OCI-LY3 (cell line): ENCODE data around the gene KIZ.

Experiments used
- H2AFZ ChIP-seq: fragments of 200-600, 300-600 bp; shearing (Covaris generic); 2 replicates; pipeline ENCODE4 v1.6.0; 2014; ENCODE audit warnings: antibody characterized with exemption, low read depth, low read length
- H3K27ac ChIP-seq: fragments of 200-600, 300-600 bp; sonication (generic); 2 replicates; pipeline ENCODE4 v1.5.1; 2014; ENCODE audit warnings: mild to moderate bottlenecking, low read length, moderate library complexity, mixed read lengths
- H3K27me3 ChIP-seq: fragments of 200-600, 300-600 bp; sonication (generic); 2 replicates; pipeline ENCODE4 v1.6.1; 2014; ENCODE audit warnings: low read depth, low read length, mixed read lengths
- H3K36me3 ChIP-seq: fragments of 200-600, 300-600 bp; sonication (generic); replicated peaks from 2 replicates; pipeline ENCODE3; 2014; ENCODE audit warnings: low read depth, low read length, mixed read lengths
- H3K4me1 ChIP-seq: fragments of 300-600, 200-600 bp; sonication (generic); 2 replicates; pipeline ENCODE4 v1.6.1; 2014; ENCODE audit warnings: low read length, mixed read lengths
- H3K4me2 ChIP-seq: fragments of 200-600, 300-600 bp; sonication (generic); 2 replicates; pipeline ENCODE4 v1.6.1; 2014; ENCODE audit warnings: low read length, mixed read lengths
- H3K4me3 ChIP-seq: fragments of 300-600, 200-600 bp; sonication (generic); 2 replicates; pipeline ENCODE4 v1.5.1; 2014; ENCODE audit warnings: antibody characterized with exemption, mild to moderate bottlenecking, low read length, moderate library complexity
- H3K79me2 ChIP-seq: fragments of 300-600, 200-600 bp; shearing (Covaris generic); 2 replicates; pipeline ENCODE4 v1.6.1; 2014; ENCODE audit warnings: mild to moderate bottlenecking, low read length, mixed read lengths
- H3K9ac ChIP-seq: fragments of 300-600, 200-600 bp; shearing (Covaris generic); 2 replicates; pipeline ENCODE4 v1.6.0; 2014; ENCODE audit warnings: mild to moderate bottlenecking, low read length, moderate library complexity
- H3K9me3 ChIP-seq: fragments of 200-600, 300-600 bp; shearing (Covaris generic); 2 replicates; pipeline ENCODE4 v1.6.1; 2014; ENCODE audit warnings: low read length, mixed read lengths; ENCODE audit not compliant: insufficient read depth
- H4K20me1 ChIP-seq: fragments of 200-600, 300-600 bp; sonication (generic); 2 replicates; pipeline ENCODE4 v1.6.1; 2016; ENCODE audit warnings: low read length, mixed read lengths; ENCODE audit not compliant: insufficient read depth
- CTCF ChIP-seq: fragments of 200-600, 300-600 bp; sonication (generic); IDR thresholded peaks from 2 replicates; pipeline ENCODE4 v1.5.1; 2014; ENCODE audit warnings: antibody characterized with exemption, low read length, low read depth
- EZH2phosphoT487 ChIP-seq: fragments of 200-600 bp; shearing (Covaris generic); IDR thresholded peaks from 2 replicates; pipeline ENCODE4 v1.6.1; 2018; ENCODE audit warnings: antibody characterized with exemption, mixed run types, low read depth

The KIZ gene

GRCh38 chr20:21189761-21190523 is 64.1 kb downstream of the KIZ start:
- Histone ChIP-seq H4K20me1 (no peaks in the 10 kb centered on the region), H3K9me3 (no peaks in the 10 kb centered on the region), H3K4me2 (no peak overlapping the region), H3K27ac (no peak overlapping the region), H3K9ac (no peak overlapping the region), H2AFZ (no peak overlapping the region), H3K36me3 (no peaks in the 10 kb centered on the region), H3K79me2 (no peaks in the 10 kb centered on the region), H3K4me3 (no peak overlapping the region), H3K27me3 (no peaks in the 10 kb centered on the region), H3K4me1 (no peaks in the 10 kb centered on the region)
- no peak for TF ChIP-seq EZH2phosphoT487
- TF ChIP-seq CTCF: no peak

DNA sequence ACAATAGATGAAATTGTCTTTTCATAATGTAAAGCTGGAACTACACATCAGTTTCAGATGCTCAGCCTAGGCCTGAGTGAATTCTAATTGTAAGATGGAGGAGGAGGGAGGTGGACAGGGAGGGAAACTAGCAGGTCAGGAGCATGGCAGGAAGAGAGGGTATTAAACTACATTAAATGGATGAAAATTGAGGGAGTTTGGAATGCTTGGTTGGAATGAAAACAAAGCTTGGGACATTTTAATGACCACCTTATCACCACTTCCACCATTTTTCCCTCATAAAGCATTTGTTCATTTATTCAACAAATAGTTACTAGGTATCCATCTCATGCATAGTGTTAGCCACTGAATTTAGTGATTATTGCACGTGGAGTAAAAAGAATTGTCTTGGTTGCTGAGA is 65.0 kb downstream of the KIZ start:
- Histone ChIP-seq H3K27ac (no peak overlapping the region), H3K36me3 (no peaks in the 10 kb centered on the region), H3K4me2 (no peak overlapping the region), H4K20me1 (no peaks in the 10 kb centered on the region), H3K4me1 (no peaks in the 10 kb centered on the region), H3K27me3 (no peaks in the 10 kb centered on the region), H2AFZ (no peak overlapping the region), H3K79me2 (no peaks in the 10 kb centered on the region), H3K9me3 (no peaks in the 10 kb centered on the region), H3K4me3 (no peak overlapping the region), H3K9ac (no peak overlapping the region)
- TF ChIP-seq EZH2phosphoT487: no peak
- no peak for TF ChIP-seq CTCF

DNA sequence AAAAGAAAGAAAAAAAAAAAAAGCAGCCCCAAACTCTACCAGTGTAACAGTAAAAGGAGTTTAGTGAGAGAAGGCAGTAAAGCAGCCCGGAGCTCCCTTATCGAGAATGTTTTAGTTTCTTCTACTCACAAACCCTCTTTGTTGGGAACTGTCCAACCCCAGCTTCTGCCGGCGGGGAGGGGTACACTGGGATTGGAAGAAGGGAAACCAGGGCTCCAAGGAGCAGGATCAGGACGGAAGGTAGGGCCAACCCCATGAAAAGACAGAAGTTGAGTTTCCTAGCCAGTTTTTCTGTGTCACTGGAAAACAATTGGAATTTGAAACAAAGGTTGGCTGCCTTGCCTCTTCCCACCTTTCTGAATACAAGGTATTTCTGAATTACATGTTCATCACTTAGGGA is 66.0 kb downstream of the KIZ start:
- no peak overlapping the region for H2AFZ ChIP-seq
- H3K9ac ChIP-seq: no peak overlapping the region
- TF ChIP-seq EZH2phosphoT487 (no peak), CTCF (no peak)
- H3K79me2 ChIP-seq: no peaks in the 10 kb centered on the region
- no peaks in the 10 kb centered on the region for H3K27me3 ChIP-seq
- H3K4me1 ChIP-seq: no peaks in the 10 kb centered on the region
- H3K27ac ChIP-seq: no peak overlapping the region
- H3K9me3 ChIP-seq: no peaks in the 10 kb centered on the region
- no peaks in the 10 kb centered on the region for H3K36me3 ChIP-seq
- H3K4me2 ChIP-seq: no peak overlapping the region
- H4K20me1 ChIP-seq: 0 out of 2 replicates have a peak, but pooled peaks cover 4% of the 10 kb centered on the region
- H3K4me3 ChIP-seq: no peak overlapping the region

- Histone ChIP-seq H3K9me3 (no peaks in the 10 kb centered on the region), H3K27me3 (no peaks in the 10 kb centered on the region), H3K4me1 (no peaks in the 10 kb centered on the region), H3K36me3 (no peaks in the 10 kb centered on the region), H3K27ac (no peak overlapping the region), H3K4me2 (no peak overlapping the region), H3K79me2 (no peaks in the 10 kb centered on the region), H4K20me1 (no peaks in the 10 kb centered on the region), H2AFZ (no peak overlapping the region), H3K9ac (no peak overlapping the region), H3K4me3 (no peak overlapping the region)
- TF ChIP-seq CTCF (no peak), EZH2phosphoT487 (no peak)
Measured at GRCh38 chr20:21202259-21202658, 76.4 kb downstream of the KIZ start.
